HG03460 (cell line): Measurements from ENCODE around the gene TBC1D2.
"Not testable (repeated sequence)": the region's sequence is repeated elsewhere in the genome, so short reads cannot be mapped to it uniquely, and the experiment has no call there.

Source experiments
- ATAC-seq: cut with Tn5 transposase; IDR thresholded peaks from one replicate; pipeline ENCODE4 v1.9.1; 2021; ENCODE audit not compliant: unreplicated experiment

Gene TBC1D2

GRCh38 chr9:98191671-98192502 is 63.6 kb downstream of the TBC1D2 start:
- ATAC-seq, result no peak

GRCh38 chr9:98191181-98191608 is 64.3 kb downstream of the TBC1D2 start:
- ATAC-seq, result no peak

- ATAC-seq, result no peak
Measured at GRCh38 chr9:98190757-98191105, 64.7 kb downstream of the TBC1D2 start.

DNA sequence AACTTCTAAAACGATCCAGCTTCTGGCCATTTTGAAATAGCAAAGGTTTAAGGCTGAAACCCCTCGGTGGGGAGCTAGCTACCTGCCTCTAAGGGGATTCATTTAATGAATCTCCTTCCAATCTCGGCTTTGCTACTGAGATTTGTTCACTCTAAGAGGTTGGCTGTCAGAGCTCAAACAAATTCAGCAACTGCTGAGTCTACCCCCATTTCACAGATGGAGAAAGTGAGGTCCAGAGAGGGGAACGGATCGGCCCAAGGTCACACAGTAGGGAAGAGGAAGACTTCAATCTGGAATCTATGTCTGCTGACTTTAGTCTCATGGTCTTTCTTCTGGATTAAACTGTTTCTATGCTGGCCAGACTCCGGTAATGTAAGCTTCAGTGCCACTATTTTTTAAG is 66.0 kb downstream of the TBC1D2 start:
- ATAC-seq, result no peak

DNA sequence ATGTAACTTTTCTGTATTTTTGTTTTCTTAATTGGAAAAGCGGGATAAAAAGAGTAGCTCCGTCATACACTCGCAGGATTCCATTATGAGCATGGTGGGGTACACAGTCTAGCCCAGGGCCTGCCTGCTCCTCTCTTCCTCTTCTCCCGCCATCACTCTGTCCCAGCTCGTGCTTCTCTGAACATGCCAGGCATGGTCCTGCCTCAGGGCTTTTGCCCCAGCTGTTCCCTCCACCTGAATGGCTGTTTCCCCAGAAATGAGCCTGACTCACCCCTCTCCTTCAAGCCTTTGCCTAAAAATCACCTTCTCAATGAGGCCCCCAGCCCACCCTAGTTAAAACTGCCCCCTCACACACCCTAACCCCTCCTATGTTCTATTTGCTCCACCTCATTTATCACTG is 67.5 kb downstream of the TBC1D2 start:
- ATAC-seq, result no peak

DNA sequence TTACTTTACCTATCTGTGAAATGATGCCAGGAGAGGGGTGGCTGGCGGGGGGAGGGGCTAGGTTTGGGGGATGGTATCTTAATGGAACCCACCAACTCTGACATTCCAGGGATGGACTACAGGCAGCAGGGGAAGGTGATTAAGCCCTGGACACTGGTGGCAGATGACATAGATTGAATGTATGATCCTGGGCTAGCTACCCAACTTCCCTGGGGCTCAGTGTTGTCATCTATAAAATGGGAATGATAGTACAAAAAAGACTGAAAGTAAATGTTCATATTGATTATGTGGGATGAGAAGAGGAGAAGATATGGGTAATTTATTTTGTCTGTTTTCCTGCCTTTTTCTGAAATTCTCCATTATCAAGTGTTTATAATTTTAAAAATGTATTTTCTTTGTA is 69.2 kb downstream of the TBC1D2 start:
- ATAC-seq, result no peak

DNA sequence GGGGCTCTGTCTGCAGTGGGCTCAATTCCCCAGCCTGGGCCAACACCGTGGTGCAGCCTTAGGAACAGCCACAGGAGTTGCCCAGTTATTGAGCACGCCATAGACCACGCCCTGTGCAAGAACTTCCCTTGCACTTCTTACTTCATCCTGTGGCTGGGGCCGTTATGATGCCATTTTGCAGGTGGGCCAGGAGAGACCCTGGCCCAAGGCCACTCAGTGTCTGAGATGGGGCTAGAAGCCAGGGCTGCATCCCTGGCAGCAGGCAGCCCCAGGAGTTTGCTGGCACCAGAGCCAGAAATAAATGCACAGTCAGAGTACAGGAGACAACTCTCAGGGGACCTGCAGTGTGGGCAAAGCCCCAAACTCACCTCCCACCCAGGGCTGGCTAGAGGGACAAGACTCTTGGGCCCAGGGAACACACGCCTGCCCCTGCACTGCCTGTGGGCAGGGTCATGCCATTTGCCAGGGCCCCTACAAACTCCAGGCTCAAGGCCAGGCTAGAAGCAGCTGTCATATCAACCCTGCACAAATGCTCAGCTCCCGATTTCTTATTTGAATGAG is 69.8 kb downstream of the TBC1D2 start:
- ATAC-seq, result no peak

GRCh38 chr9:98185021-98185567 is 70.4 kb downstream of the TBC1D2 start:
- no peak for ATAC-seq

GRCh38 chr9:98184326-98184725 is 71.1 kb downstream of the TBC1D2 start:
- no peak for ATAC-seq

- ATAC-seq, result no peak
Measured at GRCh38 chr9:98182889-98183599, 72.4 kb downstream of the TBC1D2 start.

DNA sequence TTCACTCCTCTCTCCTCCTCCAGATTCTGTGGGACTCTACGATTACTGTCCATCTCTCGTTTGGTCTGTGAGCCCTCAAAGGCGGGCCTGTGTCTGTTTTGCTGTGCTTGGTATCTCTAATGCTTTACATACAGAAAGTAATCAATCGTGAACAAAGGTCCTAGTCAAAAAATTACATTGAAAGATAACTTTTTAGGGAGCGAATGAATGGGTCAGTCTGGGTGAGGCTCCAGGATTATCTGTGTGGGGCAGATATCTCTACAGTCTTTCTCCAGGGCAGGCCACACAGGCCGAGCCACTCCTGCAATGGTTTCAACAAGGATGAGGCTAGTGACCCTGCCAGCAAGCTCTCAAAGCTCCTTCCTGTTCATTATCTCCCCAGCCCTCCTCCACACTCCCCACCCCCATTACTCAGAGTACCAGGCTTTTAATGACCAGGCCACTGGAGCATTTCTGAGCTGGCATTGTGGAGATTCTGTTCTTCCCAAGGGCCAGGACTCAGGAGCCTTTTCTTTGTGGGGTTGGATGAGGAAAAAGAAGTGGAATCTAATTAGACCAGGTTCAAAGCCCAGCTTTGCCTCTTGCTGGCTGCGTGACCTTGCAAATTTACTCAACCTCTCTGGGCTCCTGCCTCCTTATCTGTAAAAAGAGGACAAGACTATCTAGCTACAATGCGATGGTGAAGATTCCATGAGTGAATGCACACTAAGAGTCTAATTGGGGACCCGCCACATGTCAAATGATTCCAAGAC is 73.2 kb downstream of the TBC1D2 start:
- ATAC-seq, result no peak

GRCh38 chr9:98181746-98182068 is 73.7 kb downstream of the TBC1D2 start:
- ATAC-seq, result no peak

- no peak for ATAC-seq
Measured at GRCh38 chr9:98180996-98181395, 74.5 kb downstream of the TBC1D2 start.

DNA sequence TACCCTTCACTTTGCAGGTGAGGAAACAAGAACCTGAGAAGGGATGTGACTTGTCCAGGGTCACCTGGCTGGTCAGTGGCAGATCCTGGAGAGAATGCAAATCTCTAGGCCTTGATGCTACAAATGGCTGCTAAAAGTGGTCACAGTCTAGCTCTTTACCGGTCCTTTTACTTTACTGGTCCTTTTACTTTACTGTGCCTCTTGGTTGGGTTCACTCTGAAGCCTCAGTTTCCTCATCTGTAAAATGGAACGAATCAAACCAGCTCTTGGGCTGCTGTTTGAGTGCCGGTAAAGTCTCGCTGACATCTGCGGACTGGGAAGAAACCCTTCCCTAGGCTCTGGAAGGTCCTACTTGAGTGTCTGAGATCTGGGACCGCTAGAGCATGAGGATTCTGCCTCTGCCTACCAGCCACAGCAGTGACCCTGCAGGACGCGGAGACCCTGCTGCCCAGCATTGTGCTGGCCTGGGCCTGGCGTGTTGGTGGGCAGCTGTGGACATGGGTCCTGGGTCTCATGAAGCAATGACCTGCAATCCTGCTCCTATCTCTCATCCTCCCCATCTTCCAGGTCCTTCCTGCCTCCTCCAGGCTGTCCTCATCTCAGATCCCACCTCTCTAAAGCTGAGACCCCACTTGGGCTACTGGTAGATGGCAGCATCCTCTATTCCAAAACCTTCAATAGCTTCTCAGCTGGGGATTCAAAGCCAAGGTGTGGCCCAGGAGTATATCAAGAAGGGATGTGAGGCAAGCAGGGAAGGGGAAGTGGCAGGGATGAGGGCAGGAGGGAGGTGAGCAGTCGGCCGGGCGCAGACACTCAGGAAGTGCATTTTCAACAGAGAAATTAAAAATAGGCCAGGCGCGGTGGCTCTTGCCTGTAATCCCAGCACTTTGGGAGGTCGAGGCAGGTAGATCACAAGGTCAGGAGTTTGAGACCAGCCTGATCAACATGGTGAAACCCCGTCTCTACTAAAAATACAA is 76.3 kb downstream of the TBC1D2 start:
- no peak for ATAC-seq

DNA sequence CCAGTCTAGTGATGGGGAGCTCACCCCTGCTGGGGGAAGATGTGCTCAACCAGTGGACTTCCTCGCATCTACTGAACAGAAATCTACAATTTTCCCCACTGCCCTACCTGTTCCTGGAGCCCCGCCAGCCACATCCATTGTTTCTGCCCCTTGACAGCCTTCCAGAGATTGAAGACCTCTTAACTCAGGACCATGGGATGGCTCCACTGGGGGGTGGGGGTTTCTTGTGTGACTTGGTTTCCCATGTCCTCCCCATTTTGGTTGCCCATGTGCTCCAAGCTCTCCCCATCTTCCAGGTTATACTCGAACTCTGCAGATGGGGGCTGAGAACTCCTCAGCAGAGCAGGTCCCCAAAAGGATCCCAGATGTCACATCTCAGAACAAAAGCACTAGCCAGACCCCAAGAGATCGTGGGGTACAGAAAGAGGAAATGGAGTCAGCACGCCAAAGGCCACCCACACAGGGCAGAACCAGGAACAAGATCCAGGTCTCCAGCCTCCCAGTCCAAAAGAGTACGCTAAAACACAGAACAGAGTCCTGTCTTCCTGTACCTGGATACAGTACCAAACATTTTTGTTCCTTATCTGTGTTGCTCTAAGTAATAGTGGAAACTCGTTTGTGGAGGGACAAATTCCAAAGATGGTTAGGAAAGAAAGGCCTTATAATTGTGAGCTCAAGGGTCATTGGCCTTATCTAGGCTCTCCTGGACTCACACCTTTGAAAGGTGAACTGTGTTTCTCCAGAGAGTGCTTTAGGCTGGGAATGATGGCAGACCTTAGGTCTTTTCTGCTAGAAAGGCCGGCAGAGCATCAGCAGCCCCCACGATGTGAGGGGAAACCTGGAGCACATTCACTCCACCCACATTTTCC is 78.8 kb downstream of the TBC1D2 start:
- no peak for ATAC-seq

DNA sequence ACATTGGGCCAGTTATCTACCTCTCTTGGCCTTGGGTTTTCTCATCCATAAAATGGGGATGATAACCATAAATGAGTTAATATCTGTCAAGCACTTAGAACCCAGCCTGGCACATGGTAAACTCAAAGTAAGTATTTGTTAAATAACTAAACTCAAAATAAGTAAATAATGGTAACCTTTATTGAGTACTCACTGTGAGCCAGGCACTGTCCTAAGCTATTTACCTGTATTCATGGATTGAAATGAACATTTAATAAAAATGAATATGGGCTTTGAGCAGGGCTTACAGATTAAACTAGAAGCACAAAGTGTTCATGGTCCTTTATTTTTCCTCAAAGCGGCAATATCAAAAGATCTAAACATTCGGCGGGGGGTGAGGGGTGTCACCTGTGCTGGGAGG is 79.7 kb downstream of the TBC1D2 start:
- ATAC-seq, result no peak

DNA sequence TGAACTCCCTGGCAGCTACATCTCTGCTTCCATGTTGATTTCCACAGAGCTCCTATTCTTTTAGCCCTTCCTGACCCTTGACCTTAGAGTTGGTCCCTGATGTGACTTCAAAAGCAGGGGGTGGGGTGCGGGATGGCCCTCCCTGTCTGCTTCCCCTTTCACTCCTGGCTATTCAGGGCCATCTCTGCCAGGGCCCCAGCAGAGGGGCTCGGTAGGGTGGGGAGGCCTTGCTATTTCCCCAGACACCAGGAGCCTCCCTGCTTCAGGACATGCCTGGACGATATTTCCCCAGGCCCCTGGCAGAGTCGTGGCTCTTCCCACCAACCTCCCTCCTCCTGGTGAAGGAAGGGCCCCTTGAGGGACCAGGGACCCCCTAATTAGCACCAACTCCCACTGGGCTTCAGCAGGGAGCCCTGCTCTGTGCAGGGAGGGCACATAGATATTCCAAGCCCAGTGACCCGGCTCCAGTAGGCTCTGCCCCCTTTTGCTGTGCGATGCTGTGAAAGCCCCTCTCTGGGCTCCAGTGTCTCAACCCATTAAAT is 80.3 kb downstream of the TBC1D2 start:
- no peak for ATAC-seq

DNA sequence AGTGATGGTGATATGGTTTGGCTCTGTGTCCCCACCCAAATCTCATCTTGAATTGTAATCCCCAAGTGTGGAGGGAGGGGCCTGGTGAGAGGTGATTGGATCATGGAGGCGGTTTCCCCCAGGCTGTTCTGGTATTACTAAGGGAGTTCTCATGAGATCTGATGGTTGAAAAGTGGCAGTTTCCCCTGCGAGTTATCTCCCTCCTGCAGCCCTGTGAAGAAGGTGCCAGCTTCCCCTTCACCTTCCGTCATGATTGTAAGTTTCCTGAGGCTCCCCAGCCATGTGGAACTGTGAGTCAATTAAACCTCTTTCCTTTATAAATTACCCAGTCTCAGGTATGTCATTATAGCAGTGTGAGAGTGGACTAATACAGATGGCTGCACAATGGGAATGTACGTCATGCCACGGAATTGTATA is 80.9 kb downstream of the TBC1D2 start:
- not testable (repeated sequence) for ATAC-seq

GRCh38 chr9:98173181-98173580 is 82.3 kb downstream of the TBC1D2 start:
- no peak for ATAC-seq
